HepG2 (cell line): ENCODE results near the gene PRM3. TPM values are rescaled to one million over a fixed set of nuclear protein-coding genes. Genes with fewer than 3 reads are reported as not detected.
A peak's percentile ranks its signal among the peaks of the same experiment; 100 is the strongest.

ENCODE experiments used
- ARHGAP35 ChIP-seq: sonication (generic); formaldehyde crosslinking; IDR thresholded peaks from 2 replicates; pipeline ENCODE4 v1.9.0; 2022; ENCODE audit warnings: mild to moderate bottlenecking, inconsistent platforms, moderate library complexity, missing genetic modification reagents, borderline replicate concordance
- ARID4A ChIP-seq: sonication (generic); formaldehyde crosslinking; IDR thresholded peaks from 2 replicates; pipeline ENCODE4 v1.5.0; 2020; ENCODE audit warnings: mild to moderate bottlenecking, missing genetic modification reagents, borderline replicate concordance
- CENPBD1 ChIP-seq: sonication (generic); formaldehyde crosslinking; IDR thresholded peaks from 2 replicates; pipeline ENCODE4 v1.8.0; 2022; ENCODE audit warnings: missing genetic modification reagents, low read depth, mild to moderate bottlenecking, borderline replicate concordance
- DBP ChIP-seq: sonication (generic); formaldehyde crosslinking; IDR thresholded peaks from 2 replicates; pipeline ENCODE4 v1.4.0; 2020; ENCODE audit warnings: missing genetic modification reagents; ENCODE audit errors: not compliant biosample characterization
- PBX2 ChIP-seq: IDR thresholded peaks from 2 replicates; pipeline ENCODE4 v1.6.1; 2016; ENCODE audit warnings: control low read depth
- REXO4 ChIP-seq: sonication (generic); formaldehyde crosslinking; IDR thresholded peaks from 2 replicates; pipeline ENCODE4 v1.8.0; 2022; ENCODE audit warnings: missing genetic modification reagents, mild to moderate bottlenecking, borderline replicate concordance
- RNF2 ChIP-seq: fragments of 450-650 bp; conservative IDR thresholded peaks from 2 replicates; pipeline ENCODE4 v1.6.1; 2016; ENCODE audit warnings: low read depth
- SNAPC5 ChIP-seq: sonication (generic); formaldehyde crosslinking; IDR thresholded peaks from 2 replicates; pipeline ENCODE4 v1.8.1; 2023; ENCODE audit warnings: mild to moderate bottlenecking, missing genetic modification reagents, borderline replicate concordance
- SOX6 ChIP-seq, 2 experiments: fragments of 450-650 bp in 1 of 2; sonication (generic) in 1 of 2; formaldehyde crosslinking in 1 of 2; IDR thresholded peaks; 2 replicates each; pipeline versions ENCODE4 v1.4.0 to v1.6.1; 2017 to 2020; ENCODE audit warnings: antibody characterized with exemption in 1 of 2, mild to moderate bottlenecking in 1 of 2, missing genetic modification reagents in 1 of 2
- TARDBP ChIP-seq: sonication (generic); formaldehyde crosslinking; IDR thresholded peaks from 2 replicates; pipeline ENCODE4 v1.8.0; 2022; ENCODE audit warnings: mild to moderate bottlenecking, missing genetic modification reagents
- ZBTB46 ChIP-seq: sonication (generic); formaldehyde crosslinking; IDR thresholded peaks from 2 replicates; pipeline ENCODE4 v1.4.0; 2020; ENCODE audit warnings: mild to moderate bottlenecking, missing genetic modification reagents, borderline replicate concordance
- ZFP36L1 ChIP-seq: sonication (generic); formaldehyde crosslinking; IDR thresholded peaks from 2 replicates; pipeline ENCODE4 v1.8.0; 2022; ENCODE audit warnings: mild to moderate bottlenecking, missing genetic modification reagents, moderate library complexity
- ZMYM2 ChIP-seq: sonication (generic); formaldehyde crosslinking; IDR thresholded peaks from 2 replicates; pipeline ENCODE4 v1.8.0; 2022; ENCODE audit warnings: mild to moderate bottlenecking, missing genetic modification reagents
- ZMYM3 ChIP-seq: sonication (generic); formaldehyde crosslinking; IDR thresholded peaks from 2 replicates; pipeline ENCODE4 v1.5.1; 2020; ENCODE audit warnings: mild to moderate bottlenecking, missing genetic modification reagents
- ZNF121 ChIP-seq: sonication (generic); formaldehyde crosslinking; IDR thresholded peaks from 2 replicates; pipeline ENCODE4 v1.5.0; 2020; ENCODE audit warnings: mild to moderate bottlenecking, missing genetic modification reagents
- ZNF263 ChIP-seq: sonication (generic); formaldehyde crosslinking; IDR thresholded peaks from 2 replicates; pipeline ENCODE4 v1.4.0; 2020; ENCODE audit warnings: missing genetic modification reagents
- ZNF3 ChIP-seq: IDR thresholded peaks from 2 replicates; pipeline ENCODE4 v1.7.0; 2017; ENCODE audit warnings: inconsistent platforms
- ZNF333 ChIP-seq: sonication (generic); formaldehyde crosslinking; IDR thresholded peaks from 2 replicates; pipeline ENCODE4 v1.4.0; 2020; ENCODE audit warnings: mild to moderate bottlenecking, missing genetic modification reagents, borderline replicate concordance
- ZNF496 ChIP-seq: sonication (generic); formaldehyde crosslinking; IDR thresholded peaks from 2 replicates; pipeline ENCODE4 v1.8.1; 2023; ENCODE audit warnings: mild to moderate bottlenecking, moderate library complexity, missing genetic modification reagents; ENCODE audit not compliant: insufficient replicate concordance
- ZNF709 ChIP-seq: sonication (generic); formaldehyde crosslinking; IDR thresholded peaks from 2 replicates; pipeline ENCODE4 v1.5.0; 2020; ENCODE audit warnings: mild to moderate bottlenecking, missing genetic modification reagents
- ZNF768 ChIP-seq: sonication (generic); formaldehyde crosslinking; IDR thresholded peaks from 2 replicates; pipeline ENCODE4 v1.4.0; 2020; ENCODE audit warnings: missing genetic modification reagents
- ZSCAN21 ChIP-seq: sonication (generic); formaldehyde crosslinking; IDR thresholded peaks from 2 replicates; pipeline ENCODE4 v1.8.0; 2022; ENCODE audit warnings: mild to moderate bottlenecking, missing genetic modification reagents, moderate library complexity, borderline replicate concordance
- polyA plus RNA-seq, 8 experiments: library from polyadenylated mRNA; depleted of rRNA in 3 of 8; stranded (reverse) in 7 of 8; unstranded in 1 of 8; fragments of >200 nt; fragmentation: Illumina TruSeq in 4 of 8; extraction: Trizol in 4 of 8; gene quantifications; 2 replicates each; pipeline versions ENCODE4 v1.2.1 to v1.2.3, GENCODE V29; 2011 to 2016; ENCODE audit warnings: low read depth in 4 of 8, missing spikeins in 1 of 8, mixed read lengths in 1 of 8; ENCODE audit not compliant: insufficient read depth in 1 of 8
- total RNA-seq, 5 experiments: library from RNA; depleted of rRNA; stranded (reverse); fragments of >200 nt; fragmentation: Illumina TruSeq; extraction: Trizol; gene quantifications; 2 replicates each; pipeline ENCODE4 v1.2.3, GENCODE V29; 2016; ENCODE audit warnings: low read depth in 1 of 5

The PRM3 gene
- total and polyA plus RNA-seq, 2 of the 13 experiments (the other 11 are each of a cell fraction or from before 2014, with no cell fraction given): not detected

- TF ChIP-seq ARID4A (CRISPR knock-in tag): 0 out of 2 replicates have a peak, but pooled peaks have one; percentile 28
- TF ChIP-seq ZFP36L1 (CRISPR knock-in tag): no peak
- no peak for TF ChIP-seq DBP
- no peak for TF ChIP-seq ZBTB46 (CRISPR knock-in tag)
- no peak for TF ChIP-seq SNAPC5 (CRISPR knock-in tag)
- TF ChIP-seq TARDBP (CRISPR knock-in tag): no peak
- TF ChIP-seq ZNF121 (CRISPR knock-in tag): no peak
- TF ChIP-seq ZNF496 (CRISPR knock-in tag): no peak
- TF ChIP-seq ZMYM3 (CRISPR knock-in tag): peak; percentile 97
- no peak for TF ChIP-seq ZNF333
- TF ChIP-seq ZNF263 (CRISPR knock-in tag): no peak
- TF ChIP-seq ZNF709 (CRISPR knock-in tag): no peak
- 0 out of 2 replicates have a peak, but pooled peaks have one; percentile 30 for TF ChIP-seq ARHGAP35
- 0 out of 2 replicates have a peak, but pooled peaks have one; percentile 15 for TF ChIP-seq ZMYM2 (CRISPR knock-in tag)
- TF ChIP-seq CENPBD1: no peak
- 0 out of 2 replicates have a peak, but pooled peaks have one; percentile 31 for TF ChIP-seq ZNF3 (CRISPR knock-in tag)
- no peak for TF ChIP-seq RNF2
- no peak for TF ChIP-seq ZNF768 (CRISPR knock-in tag)
- no peak for TF ChIP-seq SOX6 (IDR thresholded peaks at IDR 0.05)
- no peak for TF ChIP-seq SOX6 (CRISPR knock-in tag; IDR thresholded peaks at IDR 0.05)
- no peak for TF ChIP-seq ZSCAN21
- TF ChIP-seq REXO4 (CRISPR knock-in tag): no peak
- no peak for TF ChIP-seq PBX2 (CRISPR knock-in tag)
Observed at GRCh38 chr16:11265124-11265523, 8.3 kb downstream of the PRM3 start (continued).
